Left hindlimb (tissue), 1 donor: ENCODE results near the gene TIPIN.
"Not testable (repeated sequence)": the region's sequence is repeated elsewhere in the genome, so short reads cannot be mapped to it uniquely, and the experiment has no call there.

Source experiments
- DNase-seq: peaks from one replicate; pipeline ENCODE4 v3.0.0-alpha.2; 2018

TIPIN gene, protein sequence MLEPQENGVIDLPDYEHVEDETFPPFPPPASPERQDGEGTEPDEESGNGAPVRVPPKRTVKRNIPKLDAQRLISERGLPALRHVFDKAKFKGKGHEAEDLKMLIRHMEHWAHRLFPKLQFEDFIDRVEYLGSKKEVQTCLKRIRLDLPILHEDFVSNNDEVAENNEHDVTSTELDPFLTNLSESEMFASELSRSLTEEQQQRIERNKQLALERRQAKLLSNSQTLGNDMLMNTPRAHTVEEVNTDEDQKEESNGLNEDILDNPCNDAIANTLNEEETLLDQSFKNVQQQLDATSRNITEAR

DNA sequence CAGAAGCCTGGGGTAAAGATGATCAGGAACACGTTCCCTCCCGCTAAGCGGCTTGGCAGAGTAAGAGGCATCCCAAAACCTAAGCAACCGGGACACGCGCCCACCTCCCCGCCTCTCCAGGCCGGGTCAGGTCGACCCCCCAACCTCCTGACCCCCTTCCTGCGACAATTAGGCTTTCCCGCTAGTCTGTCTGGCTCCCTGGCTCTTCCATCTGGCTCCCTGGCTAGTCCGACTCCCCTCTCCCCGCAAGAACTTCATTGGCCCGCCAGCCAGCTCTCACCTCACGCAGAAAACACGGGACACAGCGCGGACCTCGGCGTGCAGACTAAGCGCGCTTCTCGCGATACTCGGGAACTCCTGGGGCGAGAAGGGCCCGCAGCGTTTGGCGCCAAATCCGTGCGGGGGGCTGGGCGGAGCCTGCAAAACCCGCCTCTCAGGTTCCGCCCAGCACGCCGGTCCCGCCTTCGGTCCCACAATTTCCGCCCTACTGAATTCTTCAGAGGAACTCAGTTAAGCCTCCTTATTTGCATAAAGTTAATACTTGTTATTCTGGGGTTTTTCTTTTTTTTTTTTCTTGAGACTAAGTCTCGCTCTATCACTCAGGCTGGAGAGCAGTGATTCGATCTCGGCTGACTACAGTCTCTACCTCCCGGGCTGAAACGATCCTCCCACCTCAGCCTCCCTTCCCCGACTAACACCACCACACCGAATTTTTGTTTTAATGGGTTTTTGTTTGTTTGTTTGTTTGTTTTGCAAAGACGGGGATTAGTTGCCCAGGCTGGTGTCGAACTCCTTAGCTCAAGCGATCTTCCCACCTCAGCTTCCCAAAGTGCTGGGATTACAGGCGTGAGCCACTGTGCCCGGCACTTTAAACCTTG is at the start of gene TIPIN:
TSS of gene TIPIN (minus strand) at position 327 of the 878 bp plus-strand sequence. CDS start 3,738 bp downstream, outside the sequence.
- DNase-seq = peak; percentile 97

DNA sequence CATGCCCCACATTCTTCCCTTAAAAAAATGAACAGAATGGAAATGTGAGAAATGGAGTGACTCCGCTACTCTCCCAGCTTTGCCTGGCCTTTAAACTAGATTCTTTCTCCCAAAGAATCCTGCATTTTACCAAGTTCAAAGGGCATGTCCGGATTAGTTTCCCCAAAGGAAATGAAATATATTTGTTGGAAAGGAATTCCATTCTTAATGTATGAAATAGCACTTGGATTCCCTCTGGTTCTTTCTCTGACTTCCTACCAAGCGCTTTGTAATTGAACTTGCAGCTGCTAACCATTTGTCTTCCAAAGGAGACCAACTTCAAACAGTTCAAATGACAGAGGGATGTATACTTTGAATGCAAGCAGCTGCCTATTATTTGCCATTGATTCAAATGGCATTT is 49.1 kb upstream of the TIPIN start:
- no peak for DNase-seq

DNA sequence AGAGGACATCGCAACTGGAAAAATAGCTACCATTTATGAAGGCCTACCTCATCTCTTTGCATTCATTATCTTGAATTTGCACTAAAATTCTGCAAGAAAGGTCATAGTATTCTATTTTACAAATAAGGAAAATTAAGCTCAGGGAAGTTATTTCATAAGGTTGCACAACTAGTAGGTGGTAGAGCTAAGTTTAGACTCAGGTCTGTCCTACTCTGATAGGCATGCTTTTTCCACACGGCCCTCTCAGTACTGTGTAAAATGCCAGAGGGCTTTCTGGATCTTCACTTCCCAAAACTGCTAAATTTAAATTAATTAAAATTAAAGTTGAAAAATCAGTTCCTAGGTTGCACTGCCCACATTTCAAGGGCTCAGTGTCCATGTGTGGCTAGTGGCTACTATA is 48.5 kb upstream of the TIPIN start:
- DNase-seq = no peak

DNA sequence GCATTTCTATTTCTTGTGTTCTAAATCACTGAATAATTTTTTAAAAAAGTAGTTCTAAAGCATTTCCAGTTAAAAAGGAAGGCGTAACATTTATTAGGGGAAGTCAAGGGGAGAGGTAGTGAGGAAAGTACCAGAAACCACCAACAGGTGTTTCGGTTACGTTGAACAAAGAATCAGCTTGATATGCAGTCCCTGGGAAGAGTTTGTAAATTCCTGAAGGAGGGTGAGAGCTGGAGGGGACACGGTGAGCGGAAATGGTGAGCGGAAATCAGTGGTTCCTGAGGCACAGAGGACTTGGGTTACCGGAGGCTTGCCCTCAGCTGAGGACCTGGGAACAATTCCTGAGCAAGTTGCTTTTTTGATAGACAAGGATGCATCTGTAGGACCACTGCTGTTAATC is 48.0 kb upstream of the TIPIN start:
- DNase-seq = no peak

DNA sequence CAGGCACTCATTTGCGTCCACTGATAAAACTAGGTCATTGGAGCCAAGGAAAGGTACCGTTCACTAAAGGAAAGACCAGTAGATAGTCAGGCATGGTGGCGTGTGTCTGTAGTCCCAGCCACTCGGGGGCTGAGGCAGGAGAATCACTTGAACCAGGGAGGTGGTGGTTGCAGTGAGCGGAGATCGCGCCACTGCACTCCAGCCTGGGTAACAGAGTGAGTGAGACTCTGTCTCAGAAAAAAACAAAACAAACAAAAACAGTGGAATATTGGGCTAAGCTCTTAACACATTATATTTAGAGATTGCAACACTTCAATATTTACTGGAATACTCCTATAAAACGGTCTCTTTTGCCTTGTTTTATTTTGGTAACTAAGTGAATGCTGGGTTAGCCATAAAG is 47.6 kb upstream of the TIPIN start:
- DNase-seq = no peak

DNA sequence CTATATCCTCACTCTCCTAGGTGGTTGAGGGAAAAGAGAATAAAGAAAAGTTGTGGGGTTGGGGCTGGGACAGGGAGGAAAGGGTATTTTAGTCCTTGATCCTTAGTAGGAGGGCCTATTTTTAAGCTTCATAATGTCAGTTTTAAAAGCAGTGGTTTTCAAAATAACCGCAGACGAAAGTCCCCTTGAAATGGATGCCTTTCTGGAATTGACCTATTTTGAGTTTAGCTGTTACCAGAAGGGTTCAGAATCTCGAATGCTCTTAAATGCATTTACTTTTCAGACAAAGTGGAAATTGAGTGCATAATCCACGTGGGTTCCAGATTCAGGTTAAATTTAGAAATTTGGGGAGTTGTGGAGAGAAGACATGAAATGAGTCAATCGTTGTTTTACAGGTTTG is 46.8 kb upstream of the TIPIN start:
- DNase-seq = no peak

DNA sequence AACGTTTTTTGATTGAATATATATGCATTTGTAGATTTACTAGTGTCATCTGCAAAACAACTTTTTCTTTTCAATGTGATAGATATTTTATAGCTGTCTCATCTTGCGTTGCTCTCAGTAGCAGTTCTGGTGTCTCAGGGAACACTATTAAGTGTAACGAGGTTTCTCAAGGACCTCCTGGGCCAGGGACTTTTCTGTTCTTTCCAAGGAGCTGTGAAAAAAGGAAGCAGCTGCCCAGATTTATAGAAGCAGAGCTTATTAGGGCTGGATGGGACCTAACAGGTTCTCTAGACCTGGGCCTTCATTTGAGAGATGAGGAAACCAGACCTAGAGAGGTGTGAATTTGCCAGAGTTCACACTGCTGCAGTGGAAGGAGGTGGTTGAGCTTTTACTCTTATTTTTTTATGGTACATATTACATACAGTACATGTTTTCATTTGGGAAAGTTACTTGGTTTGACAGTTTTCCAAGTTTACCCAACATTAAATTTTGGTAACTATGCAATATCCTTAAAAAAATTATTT is 46.3 kb upstream of the TIPIN start:
- DNase-seq = no peak

DNA sequence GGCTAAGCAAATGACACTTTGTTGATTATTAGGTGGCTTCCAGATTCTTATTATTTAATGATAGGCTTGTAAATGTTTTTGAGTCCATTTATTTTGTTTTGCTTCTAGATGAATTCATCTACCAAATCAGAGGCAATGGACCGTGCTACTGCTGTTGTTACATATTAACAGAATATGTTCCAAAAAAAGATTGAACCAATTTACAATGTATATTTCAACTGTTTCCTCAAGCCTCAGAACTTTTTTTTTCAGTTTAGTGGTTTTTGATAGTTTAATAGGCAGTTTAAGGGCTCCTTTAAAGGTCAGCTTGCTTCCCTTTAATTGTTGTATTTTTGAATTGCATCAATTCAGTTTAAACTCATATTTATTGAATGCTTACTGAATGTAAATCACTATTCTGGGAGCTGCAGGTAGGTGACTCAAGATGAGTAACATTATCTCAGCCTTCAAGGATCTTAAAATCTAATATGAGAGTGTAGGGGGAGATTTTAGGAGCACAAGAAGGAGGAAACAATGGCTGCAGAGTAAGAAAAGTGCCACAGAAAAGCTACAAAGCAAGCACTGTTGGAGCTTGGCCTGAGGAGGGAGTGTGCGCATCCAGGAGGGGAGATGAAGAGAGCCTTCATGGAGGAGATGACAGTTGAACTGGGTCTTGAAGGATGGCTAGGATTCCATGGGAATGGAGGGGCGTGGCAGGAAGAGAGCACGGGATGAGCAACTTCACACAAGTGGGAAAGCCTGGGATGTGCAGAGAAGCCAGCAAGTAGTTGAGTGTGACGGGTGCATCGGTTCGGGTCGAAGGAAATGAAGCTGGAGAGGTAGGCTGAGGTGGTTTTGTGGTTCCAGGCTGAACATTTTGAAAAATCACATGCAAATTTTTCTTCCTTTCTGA is 44.9 kb upstream of the TIPIN start:
- DNase-seq = no peak

DNA sequence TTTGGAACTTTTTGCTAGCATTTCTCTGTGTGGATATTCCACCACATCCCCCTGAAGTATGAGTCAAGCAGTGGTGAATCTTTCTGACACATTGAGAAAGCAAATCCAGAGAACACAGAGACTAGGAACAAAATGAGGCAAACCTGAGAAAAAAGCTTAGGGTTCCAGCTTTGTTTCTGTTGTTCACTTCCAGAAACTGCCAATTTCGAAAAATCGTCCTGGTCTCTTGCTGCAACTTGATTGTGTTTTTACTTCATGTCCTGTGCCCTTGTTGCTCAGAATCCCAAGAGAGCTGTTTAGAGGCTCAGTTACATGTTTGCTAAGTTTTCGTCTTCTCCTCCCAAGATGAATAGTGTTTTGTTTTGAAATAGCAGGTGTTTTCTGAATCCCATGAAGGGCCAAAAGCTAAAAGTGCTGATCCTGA is 43.9 kb upstream of the TIPIN start:
- no peak for DNase-seq

DNA sequence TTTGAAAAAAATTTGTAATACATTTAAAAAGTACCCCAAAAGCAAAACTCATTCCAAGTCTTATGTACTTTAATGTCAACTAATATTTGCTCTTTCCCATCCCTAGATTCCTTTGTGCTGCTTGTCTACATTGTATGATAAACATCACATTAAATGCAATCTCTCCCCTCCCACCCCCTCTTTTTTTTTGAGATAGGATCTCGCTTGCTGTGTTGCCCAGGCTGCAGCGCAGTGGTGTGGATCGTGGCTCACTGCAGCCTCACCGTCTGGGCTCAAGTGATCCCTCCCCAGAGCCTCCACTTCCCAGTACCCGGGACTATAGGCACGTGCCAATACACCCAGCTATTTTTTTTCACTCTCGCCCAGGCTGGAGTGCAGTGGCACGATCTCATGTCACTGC is 42.8 kb upstream of the TIPIN start:
- DNase-seq = no peak

DNA sequence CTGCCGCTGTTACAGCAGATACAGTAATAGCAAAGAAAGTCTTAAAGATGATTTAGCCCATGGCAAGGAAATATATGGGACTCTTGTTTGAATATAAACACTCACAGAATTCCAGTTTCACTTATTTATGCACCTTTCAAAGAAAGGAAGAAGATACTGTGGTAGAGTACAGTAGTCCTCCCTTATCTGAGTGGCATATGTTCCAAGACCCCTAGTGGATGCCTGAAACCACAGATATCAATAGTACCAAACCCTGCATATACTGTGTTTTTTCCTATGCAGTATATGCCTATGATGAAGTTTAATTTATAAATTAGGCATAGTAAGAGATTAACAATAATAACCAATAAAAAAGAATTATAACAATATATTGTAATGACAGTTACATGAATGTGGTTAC is 38.4 kb upstream of the TIPIN start:
- DNase-seq = no peak

DNA sequence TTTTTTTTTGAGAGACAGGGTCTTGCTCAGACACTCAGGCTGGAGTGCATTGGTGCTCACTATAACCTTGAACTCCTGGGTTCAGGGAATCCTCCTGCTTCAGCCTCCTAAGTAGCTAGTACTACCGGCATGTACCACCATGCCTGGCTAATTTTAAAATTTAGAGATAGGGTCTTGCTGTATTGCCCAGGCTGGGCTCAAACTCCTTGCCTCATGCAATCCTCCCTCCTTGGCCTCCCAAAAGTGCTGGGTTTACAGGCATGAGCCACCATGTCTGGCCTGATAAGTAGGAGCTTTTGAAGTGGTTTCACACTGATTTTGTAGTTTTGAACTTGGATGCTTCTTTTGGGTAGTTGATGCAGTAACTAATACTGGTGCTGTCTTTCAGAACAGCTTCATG is 38.0 kb upstream of the TIPIN start:
- no peak for DNase-seq

DNA sequence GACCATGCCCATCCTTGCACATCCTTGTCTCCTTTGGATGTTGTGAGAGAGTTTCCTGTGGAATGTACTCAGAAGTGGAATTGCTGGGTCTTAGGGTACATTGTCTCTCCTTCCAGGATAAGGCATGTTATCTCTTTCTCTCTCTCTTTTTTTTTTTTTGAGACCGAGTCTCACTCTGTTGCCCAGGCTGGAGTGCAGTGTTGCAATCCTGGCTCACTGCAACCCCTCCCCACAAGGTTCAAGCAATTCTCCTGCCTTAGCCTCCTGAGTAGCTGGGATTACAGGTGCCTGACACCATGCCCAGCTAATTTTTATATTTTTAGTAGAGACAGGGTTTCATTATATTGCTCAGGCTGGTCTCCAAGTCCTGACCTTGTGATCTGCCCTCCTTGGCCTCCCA is 36.6 kb upstream of the TIPIN start:
- DNase-seq = not testable (repeated sequence)

DNA sequence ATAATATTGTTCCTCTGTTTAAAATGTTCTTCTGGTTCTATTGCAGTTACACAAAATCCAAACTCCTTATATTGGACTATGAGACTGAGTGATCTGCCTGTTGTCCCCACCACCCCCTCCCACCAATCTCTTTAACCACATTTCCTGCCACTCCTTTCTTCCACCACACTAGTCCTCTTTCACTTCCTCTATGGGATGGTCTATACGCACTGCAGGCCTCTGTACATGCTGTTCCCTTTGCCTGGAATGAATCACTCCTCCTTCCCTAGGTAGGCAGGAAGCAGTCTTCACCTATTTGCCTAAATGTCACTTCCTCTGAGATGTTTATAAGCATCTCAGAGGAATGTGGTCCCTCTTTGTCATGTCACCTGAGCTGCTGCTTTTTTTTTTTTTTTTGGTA is 34.2 kb upstream of the TIPIN start:
- no peak for DNase-seq

DNA sequence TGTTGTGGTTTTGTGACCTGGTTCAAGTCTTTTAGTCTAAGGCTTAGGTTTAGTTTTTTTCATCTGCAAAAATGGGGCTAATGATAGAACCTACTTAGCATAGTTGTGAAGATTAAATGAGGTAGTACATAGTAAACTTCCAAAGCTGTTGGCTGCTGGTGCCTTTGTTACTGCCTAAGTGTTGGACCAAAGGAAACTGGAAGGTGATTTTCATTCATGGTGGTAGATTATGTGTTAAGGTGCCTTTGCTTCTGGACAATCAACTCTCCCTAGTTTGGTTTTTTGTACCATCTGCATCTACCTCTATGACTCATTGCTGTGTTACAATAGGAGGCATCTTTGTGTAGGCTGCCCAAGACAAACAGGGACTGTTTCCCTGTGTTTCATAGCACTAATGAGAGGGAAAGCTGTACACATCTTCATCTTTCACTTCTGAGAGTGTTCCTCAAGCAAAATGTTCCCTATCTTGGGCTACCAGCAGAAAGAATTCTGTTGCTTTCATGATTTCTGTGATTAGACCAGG is 33.4 kb upstream of the TIPIN start:
- DNase-seq = no peak

DNA sequence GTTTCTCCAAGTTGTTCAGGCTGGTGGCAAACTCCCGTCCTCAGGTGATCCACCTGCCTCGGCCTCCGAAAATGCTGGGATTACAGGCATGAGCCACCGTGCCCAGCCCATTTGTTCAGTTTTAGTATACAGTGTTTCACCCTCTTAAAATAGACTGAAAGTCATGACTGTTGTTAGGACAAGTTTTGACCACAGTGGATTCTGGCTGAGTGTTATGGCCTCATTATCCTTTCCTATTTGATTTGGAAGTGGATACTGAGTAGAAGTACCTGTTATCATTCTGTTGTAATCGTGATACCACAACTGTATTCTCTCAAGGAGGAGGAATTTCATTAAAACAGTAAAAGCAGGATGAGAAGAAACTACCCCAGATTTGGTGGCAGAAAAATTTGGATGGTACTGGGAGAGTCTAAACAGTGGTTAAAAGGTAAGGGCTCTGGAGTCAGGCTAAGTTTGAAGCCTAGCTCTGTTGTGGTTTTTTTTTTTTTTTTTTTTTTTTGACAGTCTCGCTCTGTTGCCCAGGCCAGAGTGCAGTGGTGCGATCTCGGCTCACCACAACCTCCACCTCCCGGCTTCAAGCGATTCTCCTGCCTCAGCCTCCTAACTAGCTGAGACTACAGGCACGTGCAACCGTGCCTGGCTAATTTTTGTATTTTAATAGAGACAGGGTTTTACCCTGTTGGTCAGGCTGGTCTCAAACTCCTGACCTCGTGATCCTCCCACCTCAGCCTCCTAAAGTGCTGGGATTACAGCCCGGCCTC is 32.8 kb upstream of the TIPIN start:
- DNase-seq = no peak

DNA sequence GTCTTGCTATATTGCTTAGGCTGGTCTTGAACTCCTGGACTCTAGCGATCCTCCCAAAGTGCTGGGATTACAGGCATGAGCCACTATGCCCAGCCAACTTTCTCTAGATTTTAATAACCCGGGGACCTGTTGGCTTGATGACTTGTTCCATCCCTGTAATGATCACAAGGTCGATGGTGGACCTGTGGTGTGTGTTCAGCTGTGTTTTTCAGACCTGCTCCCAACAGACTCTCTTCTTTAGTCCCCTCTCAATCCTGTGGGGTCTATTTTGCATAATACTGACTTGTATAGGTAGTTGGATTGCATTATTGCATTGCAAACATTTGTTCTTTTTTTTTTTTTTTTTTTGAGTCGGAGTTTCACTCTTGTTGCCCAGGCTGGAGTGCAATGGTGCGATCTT is 32.1 kb upstream of the TIPIN start:
- DNase-seq = no peak

DNA sequence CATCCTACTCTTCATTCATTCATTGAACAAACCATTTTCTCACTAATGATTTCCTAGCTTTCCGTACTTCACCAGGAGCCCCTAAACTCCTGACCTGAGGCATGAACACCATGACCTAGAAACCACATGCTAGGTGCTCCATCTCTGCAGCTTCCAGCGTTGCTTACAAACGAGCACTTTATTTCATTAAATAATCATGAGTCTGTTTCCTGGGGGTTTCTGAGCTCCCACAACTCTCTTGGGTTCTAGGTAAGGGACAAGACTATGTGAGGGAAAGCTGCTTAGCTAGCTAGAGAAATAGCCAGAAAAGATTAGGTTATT is 31.5 kb upstream of the TIPIN start:
- DNase-seq = no peak

DNA sequence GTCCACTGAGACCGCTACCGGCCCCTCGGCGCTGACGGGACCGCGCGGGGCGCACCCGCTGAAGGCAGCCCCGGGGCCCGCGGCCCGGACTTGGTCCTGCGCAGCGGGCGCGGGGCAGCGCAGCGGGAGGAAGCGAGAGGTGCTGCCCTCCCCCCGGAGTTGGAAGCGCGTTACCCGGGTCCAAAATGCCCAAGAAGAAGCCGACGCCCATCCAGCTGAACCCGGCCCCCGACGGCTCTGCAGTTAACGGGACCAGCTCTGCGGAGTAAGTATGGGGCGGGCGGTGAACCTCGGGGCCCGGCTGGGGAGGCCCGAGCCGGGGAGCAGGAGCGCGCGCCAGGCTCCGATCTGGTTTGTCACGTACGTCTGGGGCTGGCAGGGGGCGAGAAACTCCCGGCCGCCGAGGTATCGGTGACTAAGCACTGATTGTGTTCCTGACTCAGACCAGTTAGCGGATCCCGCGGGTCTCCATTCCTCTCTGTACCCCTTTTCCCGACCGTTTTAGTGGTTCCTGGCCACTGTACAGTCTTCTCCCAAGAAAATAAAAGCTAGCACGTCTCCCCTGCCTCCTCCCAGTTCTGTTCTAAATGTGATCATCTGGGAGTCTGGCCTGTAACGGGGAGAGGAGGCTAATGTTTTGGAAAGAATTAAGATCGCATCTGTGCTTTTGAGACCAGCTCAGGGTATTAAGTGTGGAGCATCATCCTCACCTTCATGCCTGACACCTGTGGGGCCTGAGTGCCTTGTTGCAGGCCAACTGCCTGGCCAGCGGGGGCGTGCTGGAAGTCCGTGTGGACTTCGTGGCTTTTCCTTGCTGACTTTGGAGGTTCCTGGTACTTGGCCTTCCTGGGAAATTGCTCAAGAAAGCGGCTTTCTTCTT is 30.9 kb upstream of the TIPIN start:
- DNase-seq = peak; percentile 72

DNA sequence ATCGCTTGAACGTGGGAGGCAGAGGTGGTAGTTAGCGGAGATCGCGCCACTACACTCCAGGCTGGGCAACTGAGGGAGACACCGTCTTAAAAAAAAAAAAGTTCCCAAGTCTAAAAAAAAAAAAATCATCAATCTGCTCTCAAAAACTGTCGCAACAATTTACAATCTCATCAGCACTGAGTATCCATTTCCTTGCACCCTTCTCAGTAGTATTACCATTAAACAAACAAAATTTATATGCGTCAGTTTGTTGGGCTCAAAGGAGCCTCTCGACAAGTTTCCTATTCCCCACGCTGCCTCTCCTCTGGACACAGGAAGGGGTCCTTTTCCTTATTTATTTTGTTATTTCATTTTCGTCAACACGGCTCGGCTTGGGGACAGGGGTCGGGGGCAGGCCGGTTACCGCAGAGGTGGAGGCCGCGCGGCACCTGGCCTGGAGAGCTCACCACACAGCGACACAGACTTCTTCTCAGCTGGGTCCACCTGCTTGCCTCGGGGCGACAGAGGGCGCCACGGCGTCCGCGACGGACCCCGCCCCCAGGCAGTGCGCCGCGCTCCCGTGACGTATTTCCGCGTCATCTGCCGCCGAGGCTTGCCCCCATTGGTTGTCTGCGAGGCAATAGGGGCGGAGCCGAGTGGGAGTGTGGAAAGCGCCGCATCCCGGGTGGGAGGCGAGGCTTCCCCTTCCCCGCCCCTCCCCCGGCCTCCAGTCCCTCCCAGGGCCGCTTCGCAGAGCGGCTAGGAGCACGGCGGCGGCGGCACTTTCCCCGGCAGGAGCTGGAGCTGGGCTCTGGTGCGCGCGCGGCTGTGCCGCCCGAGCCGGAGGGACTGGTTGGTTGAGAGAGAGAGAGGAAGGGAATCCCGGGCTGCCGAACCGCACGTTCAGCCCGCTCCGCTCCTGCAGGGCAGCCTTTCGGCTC is 30.0 kb upstream of the TIPIN start, which contains the start of gene MAP2K1:
TSS of gene MAP2K1 (plus strand) at position 709 of the 920 bp plus-strand sequence. CDS start 436 bp downstream, outside the sequence.
- peak; percentile 98 for DNase-seq
